Cortex of kidney (tissue), 1 donor: Measurements from ENCODE around the gene TKTL1.
"Not testable (repeated sequence)": the region's sequence is repeated elsewhere in the genome, so short reads cannot be mapped to it uniquely, and the experiment has no call there.

Experiments used
- DNase-seq: peaks from one replicate; lab custom pipeline; 2025; lab: John Stamatoyannopoulos, UW

TKTL1 gene

DNA sequence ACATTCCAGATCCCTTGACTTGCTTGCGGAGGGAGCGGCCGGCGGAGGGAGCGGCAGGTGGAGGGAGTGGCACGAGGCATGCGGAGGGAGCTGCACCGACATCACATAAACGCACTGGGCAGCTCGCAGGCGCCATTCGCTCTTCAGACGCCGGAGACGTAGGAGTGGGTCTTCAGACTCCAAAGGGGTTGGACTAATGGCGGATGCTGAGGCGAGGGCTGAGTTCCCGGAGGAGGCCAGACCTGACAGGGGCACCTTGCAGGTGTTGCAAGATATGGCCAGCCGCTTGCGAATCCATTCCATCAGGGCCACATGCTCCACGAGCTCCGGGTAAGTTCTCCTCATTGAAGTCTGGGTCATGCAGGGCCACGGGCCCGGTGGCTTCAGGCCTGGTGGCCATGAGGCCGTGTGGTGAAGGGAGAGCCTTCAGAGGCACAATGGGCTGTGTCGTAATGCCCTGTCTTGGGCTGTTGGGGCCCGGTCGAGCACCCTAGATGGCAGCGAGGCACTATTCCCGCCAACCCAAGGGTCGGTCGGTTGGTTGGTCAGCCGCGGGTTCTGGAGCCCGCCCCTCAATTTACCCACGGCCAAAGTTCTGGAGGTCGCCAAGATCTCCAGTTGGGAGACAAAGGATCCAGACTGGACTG lies at the start of gene TKTL1:
Gene TKTL1, plus strand, starts transcription at position 132 of the 647 bp plus-strand sequence. Its CDS starts 65 bp downstream, at position 197.
- no peak for DNase-seq

GRCh38 chrX:154247377-154248045 lies 48.1 kb upstream of the TKTL1 start:
- not testable (repeated sequence) for DNase-seq

DNA sequence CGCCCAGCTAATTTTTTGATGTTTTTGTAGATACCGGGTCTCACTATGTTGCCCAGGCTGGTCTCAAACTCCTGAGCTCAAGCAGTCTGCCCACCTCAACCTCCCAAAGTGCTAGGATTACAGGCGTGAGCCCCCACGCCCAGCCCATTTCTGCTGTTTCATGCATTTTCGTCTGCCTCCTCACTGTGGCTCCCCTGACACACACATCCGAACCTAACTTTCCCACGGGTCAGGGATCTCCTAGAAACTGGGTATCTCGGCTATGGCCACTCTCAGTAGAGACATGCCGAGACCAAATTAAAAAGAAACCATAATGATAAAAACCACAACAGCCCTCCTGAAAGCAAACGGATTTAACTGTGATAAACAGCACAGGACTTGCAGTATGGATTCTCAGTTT lies 47.5 kb upstream of the TKTL1 start:
- not testable (repeated sequence) for DNase-seq

DNA sequence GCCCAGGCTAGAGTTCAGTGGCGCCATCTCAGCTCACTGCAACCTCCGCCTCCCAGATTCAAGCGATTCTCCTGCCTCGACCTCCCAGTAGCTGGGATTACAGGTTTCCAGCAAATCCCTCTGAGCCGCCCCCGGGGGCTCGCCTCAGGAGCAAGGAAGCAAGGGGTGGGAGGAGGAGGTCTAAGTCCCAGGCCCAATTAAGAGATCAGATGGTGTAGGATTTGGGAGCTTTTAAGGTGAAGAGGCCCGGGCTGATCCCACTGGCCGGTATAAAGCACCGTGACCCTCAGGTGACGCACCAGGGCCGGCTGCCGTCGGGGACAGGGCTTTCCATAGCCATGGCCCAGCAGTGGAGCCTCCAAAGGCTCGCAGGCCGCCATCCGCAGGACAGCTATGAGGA lies 38.3 kb upstream of the TKTL1 start, which contains the start of gene OPN1MW3:
Gene OPN1MW3, plus strand, starts transcription at position 301 of the 400 bp plus-strand sequence. Its CDS starts 38 bp downstream, at position 339.
- DNase-seq: not testable (repeated sequence)

DNA sequence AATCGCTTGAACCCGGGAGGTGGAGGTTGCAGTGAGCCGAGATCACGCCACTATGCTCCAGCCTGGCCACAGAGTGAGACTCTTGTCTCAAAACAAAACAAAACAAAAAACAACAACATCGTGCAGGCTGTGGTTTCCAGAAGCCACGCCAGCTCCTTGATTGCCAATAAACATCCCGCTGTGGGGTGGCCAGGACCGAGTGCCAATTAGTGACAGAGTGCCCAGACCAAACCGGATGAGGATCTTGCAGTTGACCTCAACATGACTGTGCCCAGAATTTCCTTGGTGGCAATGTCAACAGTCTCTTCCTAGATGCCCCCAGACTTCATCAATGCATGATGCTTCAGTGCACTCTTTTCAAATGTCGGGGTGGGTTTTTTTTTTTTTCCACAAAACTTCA lies 36.9 kb upstream of the TKTL1 start:
- not testable (repeated sequence) for DNase-seq

DNA sequence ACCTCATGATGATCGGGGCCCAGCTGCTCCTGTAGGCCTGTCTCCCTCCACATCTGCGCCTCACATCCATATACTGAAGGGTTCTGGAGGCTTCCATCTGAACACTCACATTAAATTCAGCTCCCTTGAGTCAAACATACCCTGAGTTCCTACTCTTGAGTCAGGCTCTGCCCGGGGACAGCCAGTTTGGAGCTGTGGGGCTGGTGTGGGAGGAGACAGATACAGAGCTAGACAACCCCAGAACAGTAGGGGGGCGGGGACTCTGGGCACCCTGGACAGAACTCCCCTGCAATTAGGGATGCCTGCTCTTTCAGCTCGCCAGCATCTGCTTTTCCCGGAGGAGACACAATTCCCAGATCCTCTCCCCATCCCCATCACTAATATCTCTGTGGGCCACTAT lies 32.5 kb upstream of the TKTL1 start:
- DNase-seq: not testable (repeated sequence)

DNA sequence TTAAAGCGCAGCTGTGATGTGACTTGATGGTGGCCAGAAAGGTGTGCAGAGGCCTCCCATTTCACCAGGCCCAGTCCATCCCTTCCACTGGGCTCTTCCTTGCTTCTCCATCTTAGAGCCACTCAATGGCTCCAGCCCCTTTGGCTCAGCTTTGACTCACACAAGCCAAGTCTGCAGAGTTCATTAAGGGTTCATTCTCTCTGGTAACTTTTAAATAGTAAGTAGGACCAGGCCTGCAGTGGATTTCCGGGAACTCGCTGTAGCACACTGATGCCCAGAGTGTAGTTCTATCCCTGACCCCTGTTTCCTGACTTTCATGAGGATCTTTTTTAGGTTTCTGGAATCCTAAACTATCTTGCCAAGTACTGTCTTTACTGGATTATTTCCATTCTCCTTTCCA lies 26.4 kb upstream of the TKTL1 start:
- not testable (repeated sequence) for DNase-seq

- DNase-seq: not testable (repeated sequence)
Measured at GRCh38 chrX:154284489-154285338, 10.9 kb upstream of the TKTL1 start.

DNA sequence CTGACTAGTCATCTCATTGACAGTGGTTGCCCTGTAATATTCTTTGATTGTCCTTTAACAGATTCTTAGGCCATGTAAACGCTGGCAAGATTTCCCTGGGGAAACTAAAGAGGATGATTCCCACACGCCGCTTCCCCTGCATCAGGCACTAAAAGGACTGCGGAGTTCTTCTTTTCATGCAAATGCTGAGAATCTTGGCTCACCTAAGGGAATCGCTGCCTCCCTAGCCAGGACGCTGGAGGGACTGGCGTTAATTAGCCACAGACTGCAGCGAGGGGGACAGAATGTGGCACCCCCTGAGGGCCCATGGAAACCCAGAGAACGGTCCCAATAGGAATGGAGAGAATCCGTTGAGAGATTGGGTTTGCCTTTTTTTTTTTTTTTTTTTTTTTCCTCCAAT lies 9.2 kb upstream of the TKTL1 start:
- DNase-seq: not testable (repeated sequence)

GRCh38 chrX:154294791-154295574 lies 612 bp upstream of the TKTL1 start, which contains the start of gene TEX28:
TEX28 (minus strand) TSS chrX:154295124; CDS start chrX:154292117, 3,007 bp downstream.
- no peak for DNase-seq

GRCh38 chrX:154296731-154297130 lies 1.1 kb downstream of the TKTL1 start:
- no peak for DNase-seq

DNA sequence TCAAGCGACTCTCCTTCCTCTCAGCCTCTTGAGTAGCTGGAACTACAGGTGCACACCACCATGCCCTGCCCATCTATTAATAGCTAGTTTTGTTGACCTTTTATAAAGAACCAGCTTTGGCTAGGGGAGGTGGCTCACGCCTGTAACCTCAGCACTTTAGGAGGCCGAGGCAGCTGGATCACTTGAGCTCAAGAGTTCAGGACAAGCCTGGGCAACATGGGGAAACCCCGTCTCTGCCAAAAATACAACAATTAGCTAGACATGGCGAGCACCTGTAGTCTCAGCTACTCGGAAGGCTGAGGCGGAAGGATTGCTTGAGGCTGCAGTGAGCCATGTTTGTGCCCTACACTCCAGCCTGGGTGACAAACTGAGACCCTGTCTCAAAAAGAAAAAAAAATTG lies 2.7 kb downstream of the TKTL1 start:
- DNase-seq: no peak

- DNase-seq: no peak
Measured at GRCh38 chrX:154300816-154301215, 5.2 kb downstream of the TKTL1 start.

GRCh38 chrX:154302998-154303397 lies 7.4 kb downstream of the TKTL1 start:
- DNase-seq: not testable (repeated sequence)

- DNase-seq: no peak
Measured at GRCh38 chrX:154303476-154303875, 7.9 kb downstream of the TKTL1 start.

- DNase-seq: no peak
Measured at GRCh38 chrX:154304846-154305245, 9.3 kb downstream of the TKTL1 start.

DNA sequence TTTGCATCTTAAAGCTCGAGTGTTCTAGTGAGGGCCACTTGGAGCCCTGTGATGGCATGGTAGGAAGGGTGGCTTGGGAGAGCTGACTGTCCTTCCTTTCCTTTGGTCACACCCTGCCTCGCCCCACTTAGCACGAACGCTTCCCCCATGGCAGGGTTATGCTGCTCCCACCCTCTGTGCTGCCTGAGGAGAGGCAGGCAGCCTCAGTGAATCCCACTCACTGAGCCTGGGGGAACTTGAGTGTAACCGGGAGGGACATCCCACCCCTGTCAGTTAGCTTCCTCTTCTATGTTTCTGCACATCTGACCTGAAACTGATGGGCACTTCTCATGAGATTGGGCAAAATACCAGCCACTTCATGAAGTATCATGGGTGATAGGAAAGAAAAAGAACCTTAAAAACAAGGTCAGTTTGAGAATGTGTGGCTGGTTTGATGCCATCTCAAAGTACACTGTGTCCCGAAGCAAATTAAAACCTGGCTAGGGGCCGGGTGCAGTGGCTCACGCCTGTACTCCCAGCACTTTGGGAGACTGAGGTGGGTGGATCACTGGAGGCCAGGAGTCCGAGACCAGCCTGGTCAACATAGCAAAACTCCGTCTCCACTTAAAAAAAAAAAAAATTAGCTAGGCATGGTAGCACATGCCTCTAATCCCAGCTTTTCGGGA lies 10.1 kb downstream of the TKTL1 start:
- DNase-seq: no peak

DNA sequence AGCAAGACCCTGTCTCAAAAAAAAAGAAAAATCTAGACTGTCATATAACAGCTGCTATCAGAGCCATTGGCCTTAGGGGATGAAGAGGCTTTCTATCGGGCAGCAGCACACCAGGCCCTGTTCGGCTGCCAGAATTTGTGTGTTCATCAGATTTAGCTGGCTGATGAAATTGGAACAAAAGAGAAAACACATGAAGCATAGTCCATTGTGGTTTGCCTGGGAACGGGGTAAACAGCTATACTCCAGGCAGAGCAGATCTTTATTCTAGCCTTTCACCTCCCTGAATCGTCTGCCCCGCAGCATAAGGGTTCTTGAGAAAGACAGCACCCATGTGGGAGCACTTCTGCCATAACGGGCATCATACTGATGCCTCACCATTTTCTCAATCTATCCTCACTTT lies 11.6 kb downstream of the TKTL1 start:
- no peak for DNase-seq

DNA sequence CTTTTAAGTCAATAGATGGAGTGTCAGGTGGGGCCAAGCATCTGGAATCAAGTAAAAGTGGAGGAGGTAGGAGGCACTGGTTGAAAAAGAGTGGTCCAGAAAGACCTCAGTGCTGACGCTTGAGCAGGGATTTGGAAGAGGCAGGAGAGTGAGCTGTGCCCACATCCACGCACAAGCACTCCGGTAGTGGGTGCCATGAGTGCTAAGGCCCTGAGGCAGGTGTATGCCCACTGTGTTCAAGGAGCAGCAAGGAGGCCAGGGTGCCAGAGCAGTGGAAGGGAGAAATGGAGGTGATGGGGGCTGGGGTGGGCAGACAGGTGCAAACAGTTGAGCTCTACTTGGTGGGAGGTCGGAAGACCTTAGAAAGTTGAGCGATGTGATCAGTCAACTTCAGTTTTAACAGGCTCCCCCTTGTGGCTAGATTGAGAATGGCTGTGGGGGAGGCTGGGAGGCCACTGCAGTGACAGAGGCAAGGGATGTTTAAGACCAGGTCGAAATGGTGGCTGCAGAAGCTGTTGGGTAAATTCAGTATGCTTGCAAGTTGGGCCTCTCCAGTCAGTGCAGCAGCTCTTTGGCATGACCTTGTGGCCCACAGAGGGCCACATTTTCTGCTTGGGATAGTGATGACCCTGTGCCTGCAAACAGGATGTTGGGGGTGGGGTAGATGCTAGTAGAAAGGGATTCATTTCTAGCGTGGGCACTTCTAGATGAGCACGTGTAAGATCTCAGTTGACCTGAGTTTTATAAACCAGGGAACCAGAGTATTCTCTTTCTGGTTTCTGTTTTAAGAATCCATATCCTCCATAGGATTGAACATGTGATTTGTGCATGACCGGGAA lies 12.7 kb downstream of the TKTL1 start:
- no peak for DNase-seq
